Mesothelial cell of epicardium (in vitro differentiated cells): ENCODE data around the gene MTX2. TPM values are rescaled to one million over a fixed set of nuclear protein-coding genes. Genes with fewer than 3 reads are reported as not detected.

ENCODE experiments used
- DNase-seq, 2 experiments: peaks; one replicate each; pipeline ENCODE4 v3.0.0; 2021; ENCODE audit warnings: low spot score in 2 of 2; ENCODE audit not compliant: unreplicated experiment in 2 of 2
- H3K27ac Mint-ChIP-seq: 2 replicates; pipeline ENCODE4 v1.8.0; 2021; ENCODE audit warnings: mixed read lengths
- H3K27me3 Mint-ChIP-seq: 2 replicates; pipeline ENCODE4 v1.8.0; 2021; ENCODE audit warnings: low read depth, mixed read lengths
- H3K36me3 Mint-ChIP-seq: 2 replicates; pipeline ENCODE4 v1.8.0; 2021; ENCODE audit warnings: mixed read lengths
- H3K4me1 Mint-ChIP-seq: 2 replicates; pipeline ENCODE4 v1.8.0; 2021; ENCODE audit warnings: mixed read lengths
- H3K4me3 Mint-ChIP-seq: 2 replicates; pipeline ENCODE4 v1.8.0; 2021; ENCODE audit warnings: mild to moderate bottlenecking, moderate library complexity, mixed read lengths
- H3K9me3 Mint-ChIP-seq: 2 replicates; pipeline ENCODE4 v1.8.0; 2021; ENCODE audit warnings: mixed read lengths
- total RNA-seq: library from RNA; stranded (reverse); gene quantifications from 3 replicates; pipeline ENCODE4 v1.2.1, GENCODE V29; 2021
- TF ChIP-seq, protein P1 (sequence below): fragments of 200-600 bp; sonication (generic); IDR thresholded peaks from one replicate; pipeline ENCODE4 v1.5.0; 2021; ENCODE audit warnings: antibody characterized with exemption; ENCODE audit not compliant: unreplicated experiment

Gene MTX2
- total RNA-seq, 1 donor from 2014 or later: 29.9 TPM

DNA sequence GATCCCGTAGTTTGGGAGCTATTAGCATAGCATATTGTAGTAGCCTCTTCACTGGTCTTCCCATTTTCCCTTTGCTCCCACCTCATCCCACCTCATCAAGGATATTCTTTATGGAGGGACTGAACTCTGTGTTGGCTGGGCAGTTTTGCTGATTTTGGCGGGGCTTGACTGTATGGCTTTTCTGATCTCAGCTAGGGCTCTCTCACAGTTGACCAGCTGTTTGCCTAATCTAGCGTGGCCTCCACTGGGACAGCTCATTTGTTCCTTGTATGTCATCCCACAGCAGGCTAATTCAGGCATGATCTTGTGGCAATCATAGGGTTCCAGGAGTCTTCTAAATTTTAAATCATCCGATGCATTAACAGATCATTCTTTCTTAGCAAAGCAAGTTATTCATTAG, 30.2 kb upstream of the MTX2 start:
- Mint-ChIP-seq H3K27me3 (peaks cover 42% of the 10 kb centered on the region), H3K4me1 (peaks cover 15% of the 10 kb centered on the region), H3K9me3 (no peaks in the 10 kb centered on the region), H3K27ac (no peak overlapping the region), H3K36me3 (no peaks in the 10 kb centered on the region), H3K4me3 (no peak overlapping the region)
- TF ChIP-seq, protein P1, sequence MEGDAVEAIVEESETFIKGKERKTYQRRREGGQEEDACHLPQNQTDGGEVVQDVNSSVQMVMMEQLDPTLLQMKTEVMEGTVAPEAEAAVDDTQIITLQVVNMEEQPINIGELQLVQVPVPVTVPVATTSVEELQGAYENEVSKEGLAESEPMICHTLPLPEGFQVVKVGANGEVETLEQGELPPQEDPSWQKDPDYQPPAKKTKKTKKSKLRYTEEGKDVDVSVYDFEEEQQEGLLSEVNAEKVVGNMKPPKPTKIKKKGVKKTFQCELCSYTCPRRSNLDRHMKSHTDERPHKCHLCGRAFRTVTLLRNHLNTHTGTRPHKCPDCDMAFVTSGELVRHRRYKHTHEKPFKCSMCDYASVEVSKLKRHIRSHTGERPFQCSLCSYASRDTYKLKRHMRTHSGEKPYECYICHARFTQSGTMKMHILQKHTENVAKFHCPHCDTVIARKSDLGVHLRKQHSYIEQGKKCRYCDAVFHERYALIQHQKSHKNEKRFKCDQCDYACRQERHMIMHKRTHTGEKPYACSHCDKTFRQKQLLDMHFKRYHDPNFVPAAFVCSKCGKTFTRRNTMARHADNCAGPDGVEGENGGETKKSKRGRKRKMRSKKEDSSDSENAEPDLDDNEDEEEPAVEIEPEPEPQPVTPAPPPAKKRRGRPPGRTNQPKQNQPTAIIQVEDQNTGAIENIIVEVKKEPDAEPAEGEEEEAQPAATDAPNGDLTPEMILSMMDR: no peak
- DNase-seq: no peak

DNA sequence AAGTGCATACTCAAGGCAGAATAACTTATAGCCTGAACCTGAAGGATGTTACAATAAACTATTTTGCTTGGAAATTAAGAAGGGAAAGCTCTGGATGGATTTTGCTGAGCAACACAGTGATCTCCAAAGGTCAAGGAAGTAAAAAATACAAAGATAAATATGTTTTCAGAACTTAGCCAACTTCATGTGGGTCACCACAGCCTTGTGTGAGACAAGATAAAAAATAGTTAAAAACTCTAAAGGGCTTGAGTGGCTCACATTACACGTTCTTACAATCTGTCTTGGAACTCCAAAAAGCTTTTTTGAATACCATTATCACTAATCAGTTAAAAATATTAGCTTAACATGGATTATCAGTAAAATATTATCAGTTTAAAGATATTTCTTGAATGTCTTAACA, 28.9 kb upstream of the MTX2 start:
- Mint-ChIP-seq H3K9me3 (no peaks in the 10 kb centered on the region), H3K27me3 (peaks cover 42% of the 10 kb centered on the region), H3K4me3 (no peak overlapping the region), H3K36me3 (no peaks in the 10 kb centered on the region), H3K4me1 (peaks cover 5% of the 10 kb centered on the region), H3K27ac (no peak overlapping the region)
- no peak for DNase-seq
- TF ChIP-seq, protein P1: no peak

DNA sequence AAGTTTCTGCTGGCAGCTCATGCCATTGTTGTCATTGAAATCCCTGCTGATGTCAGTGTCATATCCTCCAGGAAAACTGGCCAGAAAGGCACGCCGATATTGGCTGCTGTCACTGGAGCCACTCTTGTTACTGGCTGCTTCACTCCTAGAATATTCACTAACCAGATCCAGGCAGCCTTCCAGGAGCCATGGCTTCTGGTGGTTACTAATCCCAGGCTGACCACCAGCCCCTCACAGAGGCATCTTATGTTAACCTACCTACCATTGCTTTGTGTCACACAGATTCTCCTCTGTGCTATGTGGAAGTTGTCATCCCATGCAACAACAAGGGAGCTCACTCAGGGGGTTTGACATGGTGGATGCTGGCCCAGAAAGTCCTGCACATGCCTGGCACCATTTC, 27.0 kb upstream of the MTX2 start:
- no peak overlapping the region for H3K4me3 Mint-ChIP-seq
- no peaks in the 10 kb centered on the region for H3K9me3 Mint-ChIP-seq
- no peaks in the 10 kb centered on the region for H3K36me3 Mint-ChIP-seq
- peaks cover 4% of the 10 kb centered on the region for H3K4me1 Mint-ChIP-seq
- TF ChIP-seq, protein P1: no peak
- no peak for DNase-seq
- H3K27ac Mint-ChIP-seq: no peak overlapping the region
- H3K27me3 Mint-ChIP-seq: peaks cover 38% of the 10 kb centered on the region

GRCh38 chr2:176246331-176246730, 22.9 kb upstream of the MTX2 start:
- Mint-ChIP-seq H3K4me1 (no peaks in the 10 kb centered on the region), H3K27me3 (peaks cover 48% of the 10 kb centered on the region), H3K9me3 (peaks cover 17% of the 10 kb centered on the region), H3K27ac (no peak overlapping the region), H3K36me3 (peaks cover 3% of the 10 kb centered on the region), H3K4me3 (no peak overlapping the region)
- no peak for DNase-seq
- TF ChIP-seq, protein P1: no peak

DNA sequence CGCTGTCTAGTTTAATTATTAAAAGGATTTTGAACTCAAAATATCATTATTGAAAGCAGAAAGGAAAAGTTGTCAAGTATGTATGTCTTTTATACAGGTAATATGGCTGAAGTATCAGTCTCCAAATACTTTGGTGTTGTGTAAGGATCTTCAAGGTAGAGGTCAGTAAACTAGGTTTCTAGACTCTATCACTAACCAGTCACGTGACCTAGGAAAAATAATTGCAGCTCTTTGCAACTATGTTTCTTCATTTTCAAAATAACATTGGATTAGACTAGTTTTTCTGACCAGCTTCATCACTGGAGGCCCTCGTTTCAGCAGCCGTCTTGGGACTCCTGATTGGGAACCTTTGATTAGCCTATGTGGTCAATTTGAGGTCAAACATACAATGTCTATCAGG, 21.4 kb upstream of the MTX2 start:
- no peaks in the 10 kb centered on the region for H3K4me1 Mint-ChIP-seq
- no peak overlapping the region for H3K27ac Mint-ChIP-seq
- TF ChIP-seq, protein P1: no peak
- peaks cover 47% of the 10 kb centered on the region for H3K27me3 Mint-ChIP-seq
- H3K36me3 Mint-ChIP-seq: peaks cover 3% of the 10 kb centered on the region
- no peak for DNase-seq
- H3K4me3 Mint-ChIP-seq: no peak overlapping the region
- peaks cover 17% of the 10 kb centered on the region for H3K9me3 Mint-ChIP-seq

GRCh38 chr2:176251928-176252327, 17.3 kb upstream of the MTX2 start:
- H3K9me3 Mint-ChIP-seq: peaks cover 20% of the 10 kb centered on the region
- H3K27ac Mint-ChIP-seq: no peak overlapping the region
- no peaks in the 10 kb centered on the region for H3K4me1 Mint-ChIP-seq
- TF ChIP-seq, protein P1: no peak
- DNase-seq: no peak
- peaks cover 47% of the 10 kb centered on the region for H3K27me3 Mint-ChIP-seq
- H3K36me3 Mint-ChIP-seq: peaks cover 3% of the 10 kb centered on the region
- no peak overlapping the region for H3K4me3 Mint-ChIP-seq
